Sigmoid colon (tissue), 7 donors: ENCODE results near the gene RND3. TPM values are rescaled to one million over a fixed set of nuclear protein-coding genes. Genes with fewer than 3 reads are reported as not detected.

ENCODE experiments used
- DNase-seq: peaks from one replicate; pipeline ENCODE4 v3.0.0-alpha.2; 2019
- H3K27ac ChIP-seq, 4 donors: fragments of 200-600 bp; sonication (generic); one replicate each; pipeline ENCODE4 v1.5.1; 2016 to 2019; ENCODE audit warnings: mild to moderate bottlenecking in 1 of 4
- H3K27me3 ChIP-seq, 3 donors: fragments of 200-600 bp; sonication (generic); one replicate each; pipeline ENCODE4 v1.5.1; 2019; ENCODE audit warnings: mild to moderate bottlenecking in 1 of 3
- H3K36me3 ChIP-seq, 4 donors: fragments of 200-600 bp; sonication (generic); one replicate each; pipeline ENCODE4 v1.5.1; 2016 to 2019
- H3K4me1 ChIP-seq, 4 donors: fragments of 200-600 bp; sonication (generic); one replicate each; pipeline ENCODE4 v1.5.1; 2017 to 2019
- H3K4me3 ChIP-seq, 4 donors: fragments of 200-600 bp; sonication (generic); one replicate each; pipeline ENCODE4 v1.5.1; 2017 to 2019; ENCODE audit warnings: mild to moderate bottlenecking in 2 of 4, moderate library complexity in 1 of 4
- H3K9me3 ChIP-seq, 4 donors: fragments of 200-600 bp in 3 of 4; sonication (generic) in 3 of 4; one replicate each; pipeline versions ENCODE4 v1.5.1 to v1.6.1; 2013 to 2019
- EP300 ChIP-seq, 4 donors: sonication (generic); formaldehyde crosslinking; IDR thresholded peaks; one replicate each; pipeline ENCODE4 v1.6.1; 2017; ENCODE audit warnings: antibody characterized with exemption in 4 of 4
- POLR2A ChIP-seq, 2 donors: fragments of 450-650 bp; IDR thresholded peaks; one replicate each; pipeline ENCODE4 v1.6.1; 2016; ENCODE audit warnings: antibody characterized with exemption in 2 of 2, mild to moderate bottlenecking in 2 of 2, moderate library complexity in 2 of 2
- POLR2AphosphoS5 ChIP-seq, 4 donors: sonication (generic); formaldehyde crosslinking; IDR thresholded peaks; one replicate each; pipeline ENCODE4 v1.6.1; 2017; ENCODE audit warnings: antibody characterized with exemption in 4 of 4
- WGBS, 2 donors: extraction: QIAGEN DNeasy Blood & Tissue Kit; methylation state at CpG; one replicate each; pipeline ENCODE4 v1.1.7; 2013; 5-methylcytosine and 5-hydroxymethylcytosine counted together
- intact Hi-C: fragments of 100-400 bp; cut with DNase I; formaldehyde crosslinking; loops from one replicate; pipeline ENCODE4 v1.15.1; 2023
- polyA plus RNA-seq, 3 donors: library from polyadenylated mRNA; stranded (reverse); fragments of 200-250 nt; gene quantifications; one replicate each; pipeline ENCODE4 v1.2.3, GENCODE V29; 2013
- total RNA-seq, 4 donors: library from RNA; depleted of rRNA; stranded (reverse); fragments of >200 nt; gene quantifications; one replicate each; pipeline ENCODE4 v1.1.0, GENCODE V29; 2016
- TF ChIP-seq, protein P1 (sequence below), 4 experiments: fragments of 450-650 bp in 3 of 4; fragments of 200-600 bp in 1 of 4; IDR thresholded peaks; one replicate each; pipeline ENCODE4 v1.5.1; 2016 to 2019; ENCODE audit warnings: antibody characterized with exemption in 4 of 4, mild to moderate bottlenecking in 3 of 4, moderate library complexity in 2 of 4
- donor health status: healthy with polysubstance abuse.
- donor health status: Bipolar disorder and iron deficiency.
- donor health status: healthy.

RND3 gene
- total and polyA plus RNA-seq, 7 donors, result 22.3 to 171 (median 31.3) TPM

DNA sequence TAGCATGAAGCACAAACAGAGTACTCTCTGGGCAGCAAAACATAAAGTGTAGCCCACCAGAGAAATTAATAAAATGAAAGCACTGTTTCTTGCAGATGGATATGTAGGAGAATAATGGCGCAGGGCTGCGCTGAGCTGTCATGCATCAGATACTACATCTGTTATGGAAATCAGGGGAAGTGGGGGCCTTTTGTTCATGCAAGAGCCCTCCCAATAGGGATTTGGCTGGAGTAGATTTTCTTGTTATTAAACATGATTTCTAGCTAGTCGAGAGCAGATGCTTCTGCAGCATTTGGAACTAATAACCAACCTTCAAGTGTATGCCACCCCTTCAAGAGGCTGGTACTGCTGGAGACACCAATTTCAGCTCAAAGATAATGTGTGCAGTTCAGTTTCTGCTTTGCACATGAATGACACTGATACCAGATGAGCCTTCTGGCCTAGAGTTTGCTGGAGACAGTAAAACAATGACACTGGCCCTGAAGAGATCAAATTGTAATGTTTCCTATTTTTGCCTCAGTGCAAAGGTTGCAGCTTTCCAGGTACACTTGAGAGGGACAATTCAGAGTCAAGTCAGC lies 58.0 kb downstream of the RND3 start:
- Histone ChIP-seq H3K27ac (no peak overlapping the region), H3K9me3 (no peaks in the 10 kb centered on the region), H3K4me1 (no peaks in the 10 kb centered on the region), H3K4me3 (no peak overlapping the region), H3K36me3 (no peaks in the 10 kb centered on the region), H3K27me3 (no peaks in the 10 kb centered on the region)
- TF ChIP-seq POLR2A (IDR thresholded peaks at IDR 0.05), result no peak
- TF ChIP-seq, protein P1, sequence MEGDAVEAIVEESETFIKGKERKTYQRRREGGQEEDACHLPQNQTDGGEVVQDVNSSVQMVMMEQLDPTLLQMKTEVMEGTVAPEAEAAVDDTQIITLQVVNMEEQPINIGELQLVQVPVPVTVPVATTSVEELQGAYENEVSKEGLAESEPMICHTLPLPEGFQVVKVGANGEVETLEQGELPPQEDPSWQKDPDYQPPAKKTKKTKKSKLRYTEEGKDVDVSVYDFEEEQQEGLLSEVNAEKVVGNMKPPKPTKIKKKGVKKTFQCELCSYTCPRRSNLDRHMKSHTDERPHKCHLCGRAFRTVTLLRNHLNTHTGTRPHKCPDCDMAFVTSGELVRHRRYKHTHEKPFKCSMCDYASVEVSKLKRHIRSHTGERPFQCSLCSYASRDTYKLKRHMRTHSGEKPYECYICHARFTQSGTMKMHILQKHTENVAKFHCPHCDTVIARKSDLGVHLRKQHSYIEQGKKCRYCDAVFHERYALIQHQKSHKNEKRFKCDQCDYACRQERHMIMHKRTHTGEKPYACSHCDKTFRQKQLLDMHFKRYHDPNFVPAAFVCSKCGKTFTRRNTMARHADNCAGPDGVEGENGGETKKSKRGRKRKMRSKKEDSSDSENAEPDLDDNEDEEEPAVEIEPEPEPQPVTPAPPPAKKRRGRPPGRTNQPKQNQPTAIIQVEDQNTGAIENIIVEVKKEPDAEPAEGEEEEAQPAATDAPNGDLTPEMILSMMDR (IDR thresholded peaks at IDR 0.05), result no peak
- no peak for TF ChIP-seq EP300 (IDR thresholded peaks at IDR 0.05)
- no peak for TF ChIP-seq POLR2AphosphoS5 (IDR thresholded peaks at IDR 0.05)
- DNase-seq, result no peak
- WGBS, 2 donors, result 90 to 92% methylated on average over 3 of the region's 3 CpGs
- intact Hi-C loops, result no loop called here

DNA sequence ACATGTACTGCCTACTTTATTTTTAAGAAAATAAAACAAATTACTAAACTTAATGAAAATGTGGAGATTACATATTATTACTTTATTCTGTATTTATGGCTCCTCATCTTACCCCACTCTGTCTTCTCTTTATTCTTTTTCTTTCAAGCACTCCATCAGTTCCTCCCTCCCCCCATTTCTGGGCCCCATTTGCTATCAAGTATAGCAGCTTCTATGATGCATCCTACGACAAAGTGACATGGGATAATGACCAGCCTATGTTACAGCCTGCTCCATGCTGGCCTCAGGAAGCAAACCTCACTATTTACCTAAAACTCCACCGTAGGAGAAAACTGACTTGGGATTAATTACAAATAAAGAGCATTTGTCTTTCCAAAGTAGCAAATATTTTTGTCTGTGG lies 58.8 kb downstream of the RND3 start:
- H3K27ac ChIP-seq, result no peak overlapping the region
- no peak for DNase-seq
- no peaks in the 10 kb centered on the region for H3K36me3 ChIP-seq
- intact Hi-C loops, result no loop called here
- H3K4me1 ChIP-seq, result no peaks in the 10 kb centered on the region
- no peaks in the 10 kb centered on the region for H3K9me3 ChIP-seq
- TF ChIP-seq, protein P1 (IDR thresholded peaks at IDR 0.05), result no peak
- TF ChIP-seq POLR2AphosphoS5 (IDR thresholded peaks at IDR 0.05) (no peak), EP300 (IDR thresholded peaks at IDR 0.05) (no peak), POLR2A (IDR thresholded peaks at IDR 0.05) (no peak)
- H3K4me3 ChIP-seq, result no peak overlapping the region
- H3K27me3 ChIP-seq, result no peaks in the 10 kb centered on the region
- WGBS, 2 donors, result 72 to 76% methylated on average over 2 of the region's 2 CpGs

GRCh38 chr2:150427298-150427697 lies 60.2 kb downstream of the RND3 start:
- H3K4me1 ChIP-seq, result no peaks in the 10 kb centered on the region
- 69 to 82% methylated on average over 3 of the region's 3 CpGs for WGBS, 2 donors
- no peaks in the 10 kb centered on the region for H3K36me3 ChIP-seq
- DNase-seq, result no peak
- intact Hi-C loops, result no loop called here
- no peak overlapping the region for H3K4me3 ChIP-seq
- no peaks in the 10 kb centered on the region for H3K27me3 ChIP-seq
- no peak overlapping the region for H3K27ac ChIP-seq
- no peaks in the 10 kb centered on the region for H3K9me3 ChIP-seq
- TF ChIP-seq POLR2AphosphoS5 (IDR thresholded peaks at IDR 0.05) (no peak), EP300 (IDR thresholded peaks at IDR 0.05) (no peak), POLR2A (IDR thresholded peaks at IDR 0.05) (no peak)
- TF ChIP-seq, protein P1 (IDR thresholded peaks at IDR 0.05), result no peak

DNA sequence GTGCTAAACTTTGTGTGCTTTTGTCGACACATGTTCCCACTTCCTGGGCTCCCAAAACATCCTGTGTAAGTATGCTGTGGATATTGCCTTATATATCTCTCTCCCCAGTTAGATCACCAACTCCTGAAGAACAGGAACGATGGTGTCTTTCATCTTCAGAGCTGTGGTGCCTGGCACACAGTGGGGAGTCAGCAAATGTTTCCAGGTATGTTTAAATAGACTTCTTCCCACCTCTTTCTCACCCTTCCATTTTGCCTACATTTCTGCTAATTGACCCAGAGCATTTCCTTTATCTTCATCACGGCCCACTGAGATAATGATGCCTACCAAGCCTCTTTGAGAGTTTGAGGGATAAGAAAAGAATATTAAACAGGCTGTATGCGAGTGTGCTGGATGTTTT lies 60.7 kb downstream of the RND3 start:
- Histone ChIP-seq H3K36me3 (no peaks in the 10 kb centered on the region), H3K4me3 (no peak overlapping the region), H3K27me3 (no peaks in the 10 kb centered on the region), H3K4me1 (no peaks in the 10 kb centered on the region), H3K9me3 (no peaks in the 10 kb centered on the region), H3K27ac (no peak overlapping the region)
- no peak for DNase-seq
- 73 to 89% methylated on average over 4 of the region's 4 CpGs for WGBS, 2 donors
- intact Hi-C loops, result no loop called here
- TF ChIP-seq EP300 (IDR thresholded peaks at IDR 0.05) (no peak), POLR2AphosphoS5 (IDR thresholded peaks at IDR 0.05) (no peak), POLR2A (IDR thresholded peaks at IDR 0.05) (no peak)
- TF ChIP-seq, protein P1 (IDR thresholded peaks at IDR 0.05), result no peak

GRCh38 chr2:150426315-150426714 lies 61.2 kb downstream of the RND3 start:
- WGBS, 2 donors, result 35 to 49% methylated on average over 2 of the region's 2 CpGs
- no peaks in the 10 kb centered on the region for H3K9me3 ChIP-seq
- H3K27ac ChIP-seq, result no peak overlapping the region
- H3K27me3 ChIP-seq, result no peaks in the 10 kb centered on the region
- TF ChIP-seq, protein P1 (IDR thresholded peaks at IDR 0.05), result no peak
- TF ChIP-seq POLR2A (IDR thresholded peaks at IDR 0.05) (no peak), EP300 (IDR thresholded peaks at IDR 0.05) (no peak), POLR2AphosphoS5 (IDR thresholded peaks at IDR 0.05) (no peak)
- no peaks in the 10 kb centered on the region for H3K4me1 ChIP-seq
- intact Hi-C loops, result no loop called here
- no peak overlapping the region for H3K4me3 ChIP-seq
- DNase-seq, result no peak
- H3K36me3 ChIP-seq, result no peaks in the 10 kb centered on the region
